GM18505 (cell line): ENCODE measurements around the gene GNAL.
"Not testable (repeated sequence)": the region's sequence is repeated elsewhere in the genome, so short reads cannot be mapped to it uniquely, and the experiment has no call there.

Experiments
- ATAC-seq: cut with Tn5 transposase; IDR thresholded peaks from one replicate; pipeline ENCODE4 v1.9.1; 2021; ENCODE audit not compliant: unreplicated experiment
- POLR2A ChIP-seq: IDR thresholded peaks from 4 replicates; pipeline ENCODE4 v1.6.1; 2011; ENCODE audit warnings: borderline replicate concordance; ENCODE audit not compliant: insufficient read depth, insufficient read length; ENCODE audit errors: extremely low read depth

Gene GNAL

GRCh38 chr18:11688972-11689668 lies at the start of gene GNAL:
TSS of gene GNAL (plus strand) at chr18:11689264. CDS start at chr18:11689564, 300 bp downstream.
- no peak for TF ChIP-seq POLR2A
- ATAC-seq: peak; percentile 70

GRCh38 chr18:11647310-11647709 lies 41.8 kb upstream of the GNAL start:
- ATAC-seq: not testable (repeated sequence)

GRCh38 chr18:11647804-11648203 lies 41.3 kb upstream of the GNAL start:
- ATAC-seq: not testable (repeated sequence)

- no peak for ATAC-seq
- no peak for TF ChIP-seq POLR2A
Measured at GRCh38 chr18:11649839-11650238, 39.2 kb upstream of the GNAL start.

- ATAC-seq: no peak
- no peak for TF ChIP-seq POLR2A
Measured at GRCh38 chr18:11651899-11652298, 37.2 kb upstream of the GNAL start.

- ATAC-seq: no peak
- no peak for TF ChIP-seq POLR2A
Measured at GRCh38 chr18:11653521-11653920, 35.5 kb upstream of the GNAL start.

DNA sequence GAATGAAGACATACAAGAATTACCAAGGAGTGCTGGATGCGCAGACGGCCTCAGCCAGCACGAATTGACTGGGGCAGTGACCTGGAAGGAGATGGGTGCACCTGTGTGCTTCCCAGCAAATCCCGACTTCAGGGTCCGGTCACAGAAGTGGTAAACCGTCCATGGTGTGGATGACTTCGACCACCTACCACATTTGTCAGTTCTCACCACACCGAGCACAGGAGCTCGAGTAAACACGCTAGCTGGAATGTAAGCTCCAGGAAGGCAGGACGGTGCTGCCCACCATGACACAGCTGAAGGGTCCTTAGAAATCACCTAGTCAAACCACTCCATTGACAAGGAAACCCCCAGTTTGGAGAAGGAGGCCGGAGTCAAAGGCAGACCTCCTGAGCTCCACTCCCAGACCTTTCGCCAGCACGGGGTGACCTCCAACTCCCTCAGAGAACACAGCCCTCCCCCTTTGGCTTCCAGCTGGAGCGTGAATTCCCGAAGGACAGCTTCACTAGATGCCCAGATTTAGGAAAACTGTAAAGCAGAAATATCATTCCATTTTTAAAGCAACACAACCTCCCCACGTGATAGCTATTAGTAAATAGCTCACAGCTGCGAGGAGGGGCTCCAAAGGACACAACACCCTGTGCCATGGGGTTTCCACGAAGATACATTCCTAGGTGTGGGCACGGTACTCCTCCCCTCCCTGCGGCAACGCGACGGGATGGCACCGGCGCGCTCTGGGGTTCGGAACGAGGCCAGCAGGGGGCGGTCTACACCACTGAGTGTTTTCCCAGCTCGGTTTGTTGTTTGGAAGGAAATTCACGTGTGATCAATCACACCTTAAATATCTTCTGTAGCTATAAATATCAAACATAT lies 34.1 kb upstream of the GNAL start:
- TF ChIP-seq POLR2A: no peak
- no peak for ATAC-seq

DNA sequence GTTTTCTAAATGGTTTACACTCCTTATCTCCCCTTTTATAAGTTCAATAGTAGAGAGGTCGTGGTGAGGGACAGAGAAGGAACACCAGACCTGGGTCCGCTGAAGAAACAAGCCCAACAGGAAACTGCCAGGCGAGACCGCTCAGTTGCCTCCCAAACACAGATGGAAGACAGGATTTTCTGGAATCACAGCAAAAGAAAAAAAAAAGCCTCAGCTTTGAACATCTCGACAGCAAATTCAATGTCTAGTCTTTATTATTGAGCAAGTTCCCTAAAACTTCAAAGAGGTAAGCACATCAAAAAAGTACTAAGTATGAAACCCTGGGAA lies 33.5 kb upstream of the GNAL start:
- TF ChIP-seq POLR2A: no peak
- ATAC-seq: no peak

DNA sequence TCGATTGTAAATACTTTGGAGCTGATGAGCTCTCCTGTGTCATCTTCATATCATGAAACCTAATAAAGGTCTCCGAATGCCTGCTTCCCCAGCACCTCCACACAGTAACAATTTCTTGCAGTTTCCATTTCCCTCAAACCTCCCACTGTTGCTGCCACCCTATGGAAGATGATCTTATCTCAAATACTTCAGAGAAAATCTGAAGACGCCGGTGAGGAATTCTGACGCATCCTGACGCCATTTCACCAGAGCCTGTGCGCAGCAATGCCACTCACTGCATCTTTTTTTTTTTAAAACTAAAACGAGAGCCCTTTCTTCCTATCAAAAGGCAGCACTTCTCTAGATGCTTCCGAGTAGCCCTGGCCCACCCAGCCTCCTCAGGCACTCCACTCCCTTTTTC lies 31.9 kb upstream of the GNAL start:
- TF ChIP-seq POLR2A: no peak

GRCh38 chr18:11657554-11657953 lies 31.5 kb upstream of the GNAL start:
- TF ChIP-seq POLR2A: no peak
- no peak for ATAC-seq

More for the DNA sequence above, 31.9 kb upstream of the GNAL start:
- no peak for ATAC-seq

- ATAC-seq: no peak
- TF ChIP-seq POLR2A: no peak
Measured at GRCh38 chr18:11658019-11658418, 31.0 kb upstream of the GNAL start.

DNA sequence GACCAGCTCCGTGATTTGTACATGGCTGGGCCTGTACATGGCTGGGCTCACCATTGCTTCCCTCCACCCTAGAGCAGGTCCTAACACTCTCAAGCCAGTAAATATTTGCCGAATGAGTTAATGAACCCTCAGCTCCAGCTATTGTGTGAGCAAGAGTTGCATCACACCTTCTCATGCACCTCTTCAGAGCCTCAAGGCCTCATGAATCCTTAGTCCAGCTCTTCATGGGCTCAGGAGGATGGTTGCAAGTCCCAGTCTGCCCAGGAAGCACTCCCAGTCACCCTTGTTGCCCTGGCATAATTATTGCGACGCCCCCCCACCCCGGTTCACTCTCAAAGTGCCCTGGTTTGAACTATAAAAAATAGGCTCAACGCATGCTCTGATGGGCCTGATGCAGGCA lies 30.1 kb upstream of the GNAL start:
- ATAC-seq: no peak
- no peak for TF ChIP-seq POLR2A

GRCh38 chr18:11660691-11661090 lies 28.4 kb upstream of the GNAL start:
- ATAC-seq: no peak
- no peak for TF ChIP-seq POLR2A

GRCh38 chr18:11661430-11661829 lies 27.6 kb upstream of the GNAL start:
- TF ChIP-seq POLR2A: no peak
- no peak for ATAC-seq
